NT2/D1 (cell line): ENCODE results near the gene GPR37L1.

Experiments
- SUZ12 ChIP-seq: IDR thresholded peaks from 2 replicates; pipeline ENCODE4 v1.6.1; 2011; ENCODE audit not compliant: insufficient read length, insufficient read depth; ENCODE audit errors: extremely low read depth
- YY1 ChIP-seq: IDR thresholded peaks from 2 replicates; pipeline ENCODE4 v1.6.1; 2011; ENCODE audit not compliant: insufficient read length, insufficient read depth

GRCh38 chr1:202176949-202177927 is 54.5 kb downstream of the GPR37L1 start:
- no peak for TF ChIP-seq YY1
- TF ChIP-seq SUZ12: no peak
